ENCODE data around the gene GPR15.

DNA sequence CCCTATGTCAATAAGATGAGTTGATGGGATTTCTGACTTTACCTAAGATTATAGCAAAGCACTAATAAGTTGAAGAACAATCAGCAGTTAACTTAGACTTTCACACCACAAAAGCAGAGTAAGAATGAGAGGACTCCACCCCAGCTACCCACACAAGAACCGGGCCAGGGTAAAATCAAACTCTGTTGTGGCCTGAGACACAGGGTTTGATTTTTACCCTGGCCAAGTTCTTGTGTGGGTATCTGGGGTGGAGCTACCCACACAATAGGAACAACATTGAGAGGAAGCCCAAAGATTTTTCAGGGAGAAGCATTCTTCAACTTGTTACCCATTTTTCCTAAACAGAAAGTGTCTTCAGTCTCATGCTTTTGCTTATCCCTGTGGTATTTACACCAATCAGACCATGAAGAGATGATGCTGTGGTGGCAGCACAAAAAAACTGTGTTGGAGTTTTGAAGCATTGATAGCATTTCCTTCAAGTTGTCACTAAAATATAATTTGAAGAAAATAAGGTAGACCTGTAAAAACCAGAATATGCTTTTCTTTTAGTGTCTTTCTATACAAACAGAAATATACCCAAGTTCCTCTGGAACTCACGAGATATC, 36.0 kb downstream of the GPR15 start:
- TF ChIP-seq, protein P1, sequence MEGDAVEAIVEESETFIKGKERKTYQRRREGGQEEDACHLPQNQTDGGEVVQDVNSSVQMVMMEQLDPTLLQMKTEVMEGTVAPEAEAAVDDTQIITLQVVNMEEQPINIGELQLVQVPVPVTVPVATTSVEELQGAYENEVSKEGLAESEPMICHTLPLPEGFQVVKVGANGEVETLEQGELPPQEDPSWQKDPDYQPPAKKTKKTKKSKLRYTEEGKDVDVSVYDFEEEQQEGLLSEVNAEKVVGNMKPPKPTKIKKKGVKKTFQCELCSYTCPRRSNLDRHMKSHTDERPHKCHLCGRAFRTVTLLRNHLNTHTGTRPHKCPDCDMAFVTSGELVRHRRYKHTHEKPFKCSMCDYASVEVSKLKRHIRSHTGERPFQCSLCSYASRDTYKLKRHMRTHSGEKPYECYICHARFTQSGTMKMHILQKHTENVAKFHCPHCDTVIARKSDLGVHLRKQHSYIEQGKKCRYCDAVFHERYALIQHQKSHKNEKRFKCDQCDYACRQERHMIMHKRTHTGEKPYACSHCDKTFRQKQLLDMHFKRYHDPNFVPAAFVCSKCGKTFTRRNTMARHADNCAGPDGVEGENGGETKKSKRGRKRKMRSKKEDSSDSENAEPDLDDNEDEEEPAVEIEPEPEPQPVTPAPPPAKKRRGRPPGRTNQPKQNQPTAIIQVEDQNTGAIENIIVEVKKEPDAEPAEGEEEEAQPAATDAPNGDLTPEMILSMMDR (IDR thresholded peaks at IDR 0.05), result no peak
- TF ChIP-seq POLR2A (IDR thresholded peaks at IDR 0.05), result no peak
